ACC112 (cell line): ENCODE measurements around the gene DTWD1.
"Not testable (repeated sequence)": the region's sequence is repeated elsewhere in the genome, so short reads cannot be mapped to it uniquely, and the experiment has no call there.

Experiments used
- H2AFZ ChIP-seq: fragments of 200-600 bp; sonication (generic); one replicate; pipeline ENCODE4 v1.6.0; 2017; ENCODE audit warnings: antibody characterized with exemption, low read length; ENCODE audit not compliant: unreplicated experiment
- H3K27ac ChIP-seq: fragments of 200-600 bp; sonication (generic); 2 replicates; pipeline ENCODE4 v1.5.1; 2014; ENCODE audit warnings: low read depth, mild to moderate bottlenecking, antibody characterized with exemption, low read length, moderate library complexity
- H3K27me3 ChIP-seq: fragments of 200-600 bp; sonication (generic); 2 replicates; pipeline ENCODE4 v1.6.1; 2014; ENCODE audit warnings: mild to moderate bottlenecking, antibody characterized with exemption, low read length, moderate library complexity, mixed read lengths; ENCODE audit not compliant: insufficient read depth
- H3K36me3 ChIP-seq: fragments of 200-600 bp; sonication (generic); 2 replicates; pipeline ENCODE4 v1.6.1; 2016; ENCODE audit warnings: mild to moderate bottlenecking, antibody characterized with exemption, low read length, moderate library complexity, mixed read lengths; ENCODE audit not compliant: insufficient read depth
- H3K4me1 ChIP-seq: fragments of 200-600 bp; sonication (generic); one replicate; pipeline ENCODE4 v1.6.1; 2016; ENCODE audit warnings: low read length, mixed read lengths; ENCODE audit not compliant: insufficient read depth, unreplicated experiment, control insufficient read depth
- H3K4me3 ChIP-seq: fragments of 200-600 bp; sonication (generic); 2 replicates; pipeline ENCODE4 v1.5.1; 2014; ENCODE audit warnings: mild to moderate bottlenecking, low read depth, low read length
- H3K79me2 ChIP-seq: fragments of 200-600 bp; sonication (generic); one replicate; pipeline ENCODE4 v1.6.0; 2016; ENCODE audit warnings: low read length; ENCODE audit not compliant: control insufficient read depth, unreplicated experiment, insufficient read depth

Gene DTWD1

DNA sequence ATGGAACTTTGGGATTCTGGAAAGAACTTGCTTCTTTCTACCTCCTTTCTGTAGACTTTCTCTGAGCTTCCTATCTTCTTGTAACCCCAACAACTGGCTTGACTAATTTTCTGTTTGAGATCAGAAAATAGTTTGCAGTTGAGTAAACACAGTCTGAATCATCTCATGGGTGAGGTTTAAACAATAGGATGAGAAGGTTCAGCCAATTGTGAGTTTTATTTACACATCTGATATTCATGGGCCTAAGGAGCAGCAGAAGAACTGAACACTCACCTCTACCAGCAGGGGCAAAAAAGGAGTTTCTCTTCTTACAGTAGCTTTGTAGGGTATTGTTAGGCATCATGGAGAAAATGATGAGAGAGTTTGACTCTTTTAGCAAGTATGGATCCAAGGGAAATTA lies 54.2 kb downstream of the DTWD1 start:
- Histone ChIP-seq H3K27me3 (no peaks in the 10 kb centered on the region), H3K4me3 (no peak overlapping the region), H3K79me2 (no peaks in the 10 kb centered on the region), H3K4me1 (peaks cover 26% of the 10 kb centered on the region), H2AFZ (peak overlapping the region; percentile 18), H3K27ac (peak overlapping the region; percentile 77), H3K36me3 (no peaks in the 10 kb centered on the region)

DNA sequence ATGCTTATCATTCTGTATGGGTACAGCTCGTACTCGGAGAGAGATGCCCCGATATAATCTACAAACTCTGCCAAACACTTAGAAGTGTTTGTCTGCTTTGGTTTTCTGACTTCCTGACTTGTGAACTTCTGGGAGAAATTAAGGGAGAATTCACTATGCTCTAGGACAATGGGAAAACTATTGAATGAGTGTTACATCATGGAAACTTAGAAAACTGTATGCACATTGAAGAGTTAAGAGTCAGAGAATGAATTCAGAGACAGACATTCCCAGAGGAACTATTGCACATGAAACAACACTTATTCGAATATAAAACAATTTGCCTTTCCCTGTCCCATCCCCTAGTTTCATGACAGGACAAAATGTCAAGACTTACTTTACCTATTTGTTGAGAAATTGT lies 57.8 kb downstream of the DTWD1 start:
- Histone ChIP-seq H3K36me3 (no peaks in the 10 kb centered on the region), H2AFZ (no peak overlapping the region), H3K27ac (no peak overlapping the region), H3K4me3 (no peak overlapping the region), H3K79me2 (no peaks in the 10 kb centered on the region), H3K27me3 (no peaks in the 10 kb centered on the region), H3K4me1 (peaks cover 23% of the 10 kb centered on the region)

DNA sequence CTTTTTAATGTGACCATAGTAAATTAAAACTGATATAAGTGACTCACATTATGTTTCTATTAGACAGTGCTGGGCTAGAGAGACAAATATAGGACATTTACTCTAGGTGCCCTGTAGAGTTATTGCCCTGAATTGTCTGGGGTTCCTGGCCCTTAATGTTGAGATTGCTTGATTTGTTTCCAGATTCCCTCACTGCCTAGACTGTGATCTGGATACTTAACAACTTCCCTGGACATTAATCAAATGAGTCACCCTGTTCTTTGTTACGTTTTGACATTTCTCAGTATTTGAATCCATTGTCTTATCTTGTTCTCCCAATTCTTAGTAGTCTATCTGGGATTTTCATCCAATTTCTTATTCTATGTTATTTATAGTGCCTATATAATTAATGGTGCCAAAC lies 65.8 kb downstream of the DTWD1 start:
- H3K4me1 ChIP-seq = no peaks in the 10 kb centered on the region
- no peak overlapping the region for H3K27ac ChIP-seq
- no peaks in the 10 kb centered on the region for H3K27me3 ChIP-seq
- no peak overlapping the region for H3K4me3 ChIP-seq
- H3K79me2 ChIP-seq = no peaks in the 10 kb centered on the region
- H2AFZ ChIP-seq = no peak overlapping the region
- H3K36me3 ChIP-seq = no peaks in the 10 kb centered on the region

DNA sequence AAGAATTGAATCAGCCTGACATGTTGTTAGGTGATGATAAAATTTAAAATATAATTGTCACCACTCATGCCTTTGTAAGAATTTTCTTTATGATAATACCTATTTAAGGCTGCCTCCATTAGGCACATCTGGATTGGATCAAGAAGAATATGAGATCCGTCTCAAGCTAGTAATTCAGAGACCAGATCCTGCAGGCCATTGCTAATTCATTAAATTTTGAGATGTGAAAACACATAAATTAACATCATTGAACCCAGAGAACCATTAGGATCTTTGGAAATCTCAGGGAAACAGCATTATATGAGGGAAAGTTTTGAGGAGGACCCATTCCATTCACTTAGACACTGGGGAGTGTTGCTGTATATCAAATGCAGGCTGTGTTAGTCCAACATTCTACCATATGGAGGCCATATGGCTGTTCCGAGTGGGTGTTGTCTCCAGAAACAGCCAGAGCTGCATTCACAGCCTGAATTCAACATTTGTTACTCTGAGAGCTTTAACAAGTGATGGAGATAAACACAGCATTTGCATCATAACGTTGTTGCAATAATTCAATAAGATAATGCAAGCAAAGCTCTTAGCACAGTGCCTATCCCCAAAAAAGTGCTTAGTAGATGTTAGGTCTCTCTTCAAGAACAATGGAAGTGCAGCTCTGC lies 67.4 kb downstream of the DTWD1 start:
- H3K4me1 ChIP-seq = no peaks in the 10 kb centered on the region
- H3K27ac ChIP-seq = no peak overlapping the region
- H3K79me2 ChIP-seq = no peaks in the 10 kb centered on the region
- no peaks in the 10 kb centered on the region for H3K27me3 ChIP-seq
- H3K36me3 ChIP-seq = no peaks in the 10 kb centered on the region
- H3K4me3 ChIP-seq = no peak overlapping the region
- H2AFZ ChIP-seq = no peak overlapping the region

DNA sequence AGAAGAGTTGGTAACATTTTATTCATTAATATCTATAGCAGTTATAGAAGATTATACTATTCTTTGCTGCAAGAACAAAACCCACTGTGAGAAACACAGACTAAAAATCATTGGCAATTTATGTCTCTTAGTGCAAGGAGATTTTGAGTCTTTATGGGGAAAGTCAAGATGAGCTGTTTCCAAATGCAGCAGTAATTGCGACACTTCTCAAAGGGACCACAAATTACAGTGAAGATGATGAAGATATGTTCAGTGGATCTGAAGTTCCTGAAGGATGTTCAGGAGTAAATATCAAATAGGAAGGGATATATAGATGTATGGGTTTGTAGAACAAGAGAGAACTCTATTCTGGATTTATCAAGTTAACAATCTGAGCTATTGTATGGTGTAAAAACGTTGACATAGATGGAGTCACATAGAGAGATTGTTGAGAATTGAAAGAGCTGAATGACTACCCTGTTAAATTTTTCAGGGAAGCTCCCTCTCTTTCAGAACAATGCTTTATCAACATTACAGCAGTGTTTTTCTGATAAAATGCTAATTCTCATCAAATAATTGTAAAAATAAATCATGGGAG lies 71.8 kb downstream of the DTWD1 start:
- H3K36me3 ChIP-seq = no peaks in the 10 kb centered on the region
- no peaks in the 10 kb centered on the region for H3K79me2 ChIP-seq
- H2AFZ ChIP-seq = no peak overlapping the region
- H3K27ac ChIP-seq = no peak overlapping the region
- H3K4me3 ChIP-seq = no peak overlapping the region
- peaks cover 7% of the 10 kb centered on the region for H3K4me1 ChIP-seq
- no peaks in the 10 kb centered on the region for H3K27me3 ChIP-seq

DNA sequence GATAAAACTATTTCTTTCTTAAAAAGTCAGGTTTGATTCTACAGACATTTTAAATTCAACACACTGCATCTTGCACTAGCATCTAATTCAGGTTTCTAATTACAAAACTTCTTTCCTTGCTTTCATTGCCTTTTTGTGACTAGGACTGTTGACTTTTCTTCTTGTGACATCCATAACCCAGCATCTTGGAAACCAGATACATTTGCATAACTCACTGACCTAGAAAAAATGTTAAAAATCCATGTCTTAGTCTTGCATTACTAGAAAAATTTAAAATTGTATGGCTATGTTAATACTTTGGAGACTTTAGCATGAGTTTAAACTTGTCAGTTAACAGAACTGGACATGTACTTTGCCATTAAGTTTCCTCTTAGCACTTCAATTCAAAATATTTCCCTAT lies 72.7 kb downstream of the DTWD1 start:
- H3K79me2 ChIP-seq = no peaks in the 10 kb centered on the region
- H3K4me3 ChIP-seq = no peak overlapping the region
- H3K27me3 ChIP-seq = no peaks in the 10 kb centered on the region
- H3K27ac ChIP-seq = no peak overlapping the region
- H3K4me1 ChIP-seq = peaks cover 7% of the 10 kb centered on the region
- no peaks in the 10 kb centered on the region for H3K36me3 ChIP-seq
- no peak overlapping the region for H2AFZ ChIP-seq

DNA sequence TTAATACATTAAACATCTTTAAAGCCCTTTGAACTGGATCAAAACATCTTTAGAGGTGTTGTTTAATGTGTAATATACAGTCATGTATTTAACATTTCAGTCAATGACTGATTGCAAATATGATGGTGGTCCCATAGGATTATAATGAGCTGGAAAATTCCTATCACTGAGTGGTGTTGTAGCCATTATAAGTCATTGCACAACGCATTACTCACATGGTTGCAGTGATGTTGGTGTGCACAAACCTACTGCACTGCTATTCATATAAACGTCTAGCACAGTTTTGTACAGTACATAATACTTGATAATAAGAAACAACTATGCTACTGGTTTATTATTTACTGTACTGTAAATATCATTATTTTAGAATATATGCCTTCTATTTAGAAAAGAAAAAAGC lies 75.6 kb downstream of the DTWD1 start:
- H2AFZ ChIP-seq = no peak overlapping the region
- H3K36me3 ChIP-seq = no peaks in the 10 kb centered on the region
- no peak overlapping the region for H3K4me3 ChIP-seq
- 0 out of 2 replicates have a peak overlapping the region, but pooled peaks have one; percentile 9 for H3K27ac ChIP-seq
- H3K79me2 ChIP-seq = no peaks in the 10 kb centered on the region
- H3K4me1 ChIP-seq = peaks cover 7% of the 10 kb centered on the region
- no peaks in the 10 kb centered on the region for H3K27me3 ChIP-seq

DNA sequence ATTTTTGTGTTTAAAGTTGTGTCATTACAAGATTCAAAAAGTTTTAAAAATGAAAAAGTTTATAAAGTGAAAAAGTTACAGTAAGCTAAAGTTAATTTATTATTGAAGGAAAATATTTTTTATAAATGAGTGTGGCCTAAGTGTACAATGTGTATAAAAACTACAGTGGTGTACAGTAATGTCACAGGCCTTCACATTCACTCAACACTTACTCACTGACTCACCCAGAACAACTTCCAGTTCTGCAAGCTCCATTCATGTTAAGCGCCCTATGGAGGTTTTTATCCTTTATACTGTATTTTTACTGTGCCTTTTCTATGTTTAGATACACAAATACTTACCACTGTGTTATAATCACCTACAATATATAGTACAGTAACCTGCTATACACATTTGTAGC lies 76.3 kb downstream of the DTWD1 start:
- H3K27me3 ChIP-seq = no peaks in the 10 kb centered on the region
- no peak overlapping the region for H2AFZ ChIP-seq
- no peaks in the 10 kb centered on the region for H3K36me3 ChIP-seq
- no peak overlapping the region for H3K4me3 ChIP-seq
- H3K4me1 ChIP-seq = peaks cover 7% of the 10 kb centered on the region
- no peaks in the 10 kb centered on the region for H3K79me2 ChIP-seq
- H3K27ac ChIP-seq = no peak overlapping the region

DNA sequence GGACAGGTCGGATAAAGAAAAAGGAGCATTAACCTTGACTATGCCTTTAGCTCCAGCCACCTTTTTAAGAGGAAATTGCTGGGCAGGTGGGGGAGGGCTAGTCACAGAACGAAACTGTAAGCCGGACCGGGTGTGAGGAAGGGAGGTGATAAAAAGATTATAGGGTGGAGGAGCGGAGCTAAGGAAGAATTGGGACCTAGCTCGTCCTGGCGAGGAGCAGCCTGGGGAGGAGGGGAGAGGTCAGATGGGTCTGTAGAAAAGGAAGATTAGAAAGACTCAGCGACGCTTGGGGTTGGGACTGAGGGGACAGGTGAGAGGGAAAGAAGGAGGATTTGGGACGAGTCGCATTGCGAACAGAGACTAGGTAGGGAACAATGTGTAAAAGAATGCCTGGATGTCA lies 82.1 kb downstream of the DTWD1 start:
- not testable (repeated sequence) for H3K27me3 ChIP-seq, H3K4me3 ChIP-seq

More for the DNA sequence above, 82.1 kb downstream of the DTWD1 start:
- not testable (repeated sequence) for H3K27ac ChIP-seq, H3K79me2 ChIP-seq, H2AFZ ChIP-seq, H3K4me1 ChIP-seq, H3K36me3 ChIP-seq
